Effector CD8-positive, alpha-beta T cell (primary cell): ENCODE data around the gene ADAM23.

Source experiments
- DNase-seq: peaks from one replicate; lab custom pipeline; 2025; lab: John Stamatoyannopoulos, UW

ADAM23 gene

GRCh38 chr2:206642075-206643025 lies 199.0 kb downstream of the ADAM23 start, which contains the start of gene FAM237A:
Gene FAM237A (plus strand): TSS chr2:206642487. CDS start chr2:206644237, 1,750 bp downstream.
- DNase-seq = no peak

- no peak for DNase-seq
Measured at GRCh38 chr2:206647985-206648384, 204.7 kb downstream of the ADAM23 start.

- DNase-seq = no peak
Measured at GRCh38 chr2:206657087-206657486, 213.8 kb downstream of the ADAM23 start.

- DNase-seq = no peak
Measured at GRCh38 chr2:206665251-206665650, 221.9 kb downstream of the ADAM23 start.
